ENCODE results near the gene ALPK1.

GRCh38 chr4:112321776-112322684, 24.9 kb downstream of the ALPK1 start:
- TF ChIP-seq CTCF (conservative IDR thresholded peaks at IDR 0.05; ENCODE audit: low read depth, low read length) = peak; percentile 96
- TF ChIP-seq EZH2 (IDR thresholded peaks at IDR 0.05; ENCODE audit: borderline replicate concordance, low read depth, low read length, poor library complexity, severe bottlenecking) = no peak

Measured in A673 (cell line).